SU-DHL-6 (cell line): ENCODE measurements around the gene MARCO.

ENCODE experiments used
- EZH2phosphoT487 ChIP-seq: fragments of 200-600 bp; sonication (generic), shearing (Covaris generic); conservative IDR thresholded peaks from 2 replicates; pipeline ENCODE4 v1.6.1; 2018; ENCODE audit warnings: mild to moderate bottlenecking, antibody characterized with exemption, low read length, moderate library complexity, mixed read lengths
- TF ChIP-seq, protein P1 (sequence below): fragments of 200-600 bp; sonication (generic); IDR thresholded peaks from one replicate; pipeline ENCODE4 v1.5.1; 2017; ENCODE audit warnings: antibody characterized with exemption, mild to moderate bottlenecking, low read length, moderate library complexity; ENCODE audit not compliant: insufficient read depth, poor library complexity, severe bottlenecking

DNA sequence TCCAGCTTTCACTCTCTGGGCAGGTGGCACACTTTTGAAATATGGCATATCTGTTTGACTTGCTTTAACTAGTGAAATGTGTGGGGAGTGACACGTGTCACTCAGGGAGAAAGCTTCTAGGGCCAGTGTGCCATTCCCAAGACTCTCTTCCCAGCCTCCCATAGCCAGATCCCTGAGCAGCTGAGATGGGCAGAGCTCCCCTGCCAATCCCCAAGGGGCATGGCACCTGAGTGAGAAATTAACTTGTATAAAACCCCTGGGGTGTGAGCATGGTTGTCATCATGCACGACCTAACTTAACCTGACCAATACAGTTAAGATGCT lies 39.0 kb upstream of the MARCO start:
- no peak for TF ChIP-seq EZH2phosphoT487
- TF ChIP-seq, protein P1, sequence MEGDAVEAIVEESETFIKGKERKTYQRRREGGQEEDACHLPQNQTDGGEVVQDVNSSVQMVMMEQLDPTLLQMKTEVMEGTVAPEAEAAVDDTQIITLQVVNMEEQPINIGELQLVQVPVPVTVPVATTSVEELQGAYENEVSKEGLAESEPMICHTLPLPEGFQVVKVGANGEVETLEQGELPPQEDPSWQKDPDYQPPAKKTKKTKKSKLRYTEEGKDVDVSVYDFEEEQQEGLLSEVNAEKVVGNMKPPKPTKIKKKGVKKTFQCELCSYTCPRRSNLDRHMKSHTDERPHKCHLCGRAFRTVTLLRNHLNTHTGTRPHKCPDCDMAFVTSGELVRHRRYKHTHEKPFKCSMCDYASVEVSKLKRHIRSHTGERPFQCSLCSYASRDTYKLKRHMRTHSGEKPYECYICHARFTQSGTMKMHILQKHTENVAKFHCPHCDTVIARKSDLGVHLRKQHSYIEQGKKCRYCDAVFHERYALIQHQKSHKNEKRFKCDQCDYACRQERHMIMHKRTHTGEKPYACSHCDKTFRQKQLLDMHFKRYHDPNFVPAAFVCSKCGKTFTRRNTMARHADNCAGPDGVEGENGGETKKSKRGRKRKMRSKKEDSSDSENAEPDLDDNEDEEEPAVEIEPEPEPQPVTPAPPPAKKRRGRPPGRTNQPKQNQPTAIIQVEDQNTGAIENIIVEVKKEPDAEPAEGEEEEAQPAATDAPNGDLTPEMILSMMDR: no peak
